Smooth muscle cell of the brain vasculature (primary cell): Measurements from ENCODE around the gene RREB1.

Experiments used
- DNase-seq: peaks from one replicate; pipeline ENCODE4 v3.0.0-alpha.2; 2012; ENCODE audit warnings: low read depth, low spot score

The RREB1 gene

DNA sequence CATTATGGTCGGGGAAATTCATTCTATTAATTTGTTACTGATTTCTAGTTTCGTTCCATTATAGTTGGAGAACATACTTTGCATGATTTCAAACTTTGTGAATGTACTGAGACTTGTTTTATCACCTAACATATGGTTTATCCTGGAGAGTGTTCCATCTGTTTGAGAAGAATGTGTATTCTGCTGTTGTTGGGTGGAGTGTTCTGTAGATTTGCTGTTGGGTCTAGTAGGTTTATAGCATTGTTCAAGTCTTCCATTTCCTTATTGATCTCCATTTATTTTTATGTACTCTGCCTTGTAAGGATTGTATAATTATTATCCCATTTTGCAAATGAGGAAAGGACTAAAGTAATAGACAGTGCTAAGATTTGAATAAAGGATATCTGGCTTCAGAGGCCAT, 85.4 kb downstream of the RREB1 start:
- DNase-seq = no peak

DNA sequence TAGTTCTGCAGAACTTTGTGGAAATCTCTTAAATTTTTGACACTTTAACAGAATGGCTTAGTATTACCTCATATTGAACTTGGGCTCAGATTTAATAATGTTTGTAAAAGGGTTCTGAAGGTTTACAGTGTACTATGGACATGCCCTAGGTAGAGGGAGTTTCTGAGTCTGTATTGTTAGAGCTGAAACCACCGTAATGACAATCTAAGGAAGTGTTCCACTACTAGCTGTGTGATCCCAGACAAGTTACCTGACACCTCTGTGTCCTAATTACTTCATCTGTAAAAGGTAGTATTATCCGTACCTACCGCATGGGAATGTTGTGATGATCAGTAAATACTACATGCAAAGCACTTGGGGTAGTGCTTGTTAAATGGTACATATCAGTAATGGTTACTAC, 86.9 kb downstream of the RREB1 start:
- no peak for DNase-seq

DNA sequence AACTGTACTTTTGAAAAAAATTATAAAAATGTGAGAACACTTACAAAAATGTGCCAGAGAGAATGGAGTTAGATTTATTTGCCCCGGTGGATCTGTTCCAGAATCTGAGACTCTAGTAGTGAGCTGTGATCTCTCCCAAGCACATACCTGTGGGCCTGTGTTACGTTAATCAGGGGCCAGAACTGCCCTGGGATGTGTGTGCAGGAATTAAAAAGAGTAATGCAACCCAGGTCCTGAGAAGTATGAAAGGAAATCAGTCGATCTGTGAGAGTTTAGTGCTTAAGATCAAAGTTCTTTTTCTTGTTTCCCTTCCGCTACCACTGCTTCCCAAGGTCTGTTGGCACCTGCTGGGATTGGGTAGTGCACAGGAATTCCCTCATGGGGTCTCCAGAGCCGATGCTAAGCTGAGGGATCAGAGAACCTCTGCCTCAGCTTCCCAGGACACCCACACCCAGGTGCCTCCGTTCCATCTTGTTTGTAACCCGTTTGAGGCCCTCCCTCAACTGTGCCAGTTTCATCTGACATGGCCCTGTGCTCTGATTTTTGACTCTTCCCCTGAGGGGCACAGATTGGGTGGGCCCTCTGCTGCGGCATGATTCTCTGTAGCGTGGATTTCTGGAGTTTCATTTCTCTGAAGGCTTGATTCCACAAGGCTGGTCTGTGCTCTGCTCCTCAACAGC, 87.7 kb downstream of the RREB1 start:
- DNase-seq = no peak

DNA sequence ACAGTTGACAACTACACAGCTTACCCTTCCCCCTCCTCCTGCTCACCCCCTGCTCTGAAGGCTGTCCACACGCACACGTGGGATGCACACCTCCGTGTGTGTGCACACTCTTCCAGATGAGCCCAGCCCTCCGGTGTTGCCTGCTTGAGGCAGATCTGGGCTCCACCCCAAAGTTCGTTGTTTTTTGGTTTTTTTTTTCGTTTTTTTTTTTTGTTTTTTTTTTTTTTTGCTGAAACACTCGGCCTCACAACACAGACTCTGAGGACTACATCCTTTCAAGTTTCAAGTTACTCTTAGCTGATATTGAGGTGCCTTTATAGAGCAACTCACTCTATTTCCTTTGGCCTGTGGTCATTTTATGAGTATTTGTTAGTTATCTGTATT, 88.2 kb downstream of the RREB1 start:
- no peak for DNase-seq

GRCh38 chr6:7196685-7197283, 89.0 kb downstream of the RREB1 start:
- no peak for DNase-seq

DNA sequence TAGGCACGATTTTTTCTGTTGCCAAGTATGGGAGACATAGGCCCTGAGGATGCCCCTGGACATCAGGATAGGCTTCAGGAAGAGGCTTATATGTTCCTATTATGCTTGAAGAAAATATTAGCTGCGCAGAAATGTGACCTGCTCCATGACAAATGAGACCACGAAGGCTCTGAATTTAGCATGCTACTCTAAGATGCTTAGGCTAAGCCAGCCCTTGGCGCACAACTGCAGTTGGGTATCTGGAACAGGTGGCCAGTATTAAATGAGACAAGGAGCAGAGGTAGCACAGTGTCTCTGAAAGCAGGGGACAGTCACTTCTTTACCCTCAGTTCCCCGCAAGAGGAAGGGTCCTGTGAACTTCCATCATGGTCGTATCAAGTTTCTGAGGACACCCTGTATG, 90.0 kb downstream of the RREB1 start:
- no peak for DNase-seq

GRCh38 chr6:7198833-7199800, 91.4 kb downstream of the RREB1 start:
- DNase-seq = no peak

GRCh38 chr6:7200598-7201443, 93.1 kb downstream of the RREB1 start:
- no peak for DNase-seq

- no peak for DNase-seq
Measured at GRCh38 chr6:7201444-7201731, 93.6 kb downstream of the RREB1 start.

- no peak for DNase-seq
Measured at GRCh38 chr6:7201732-7202541, 94.2 kb downstream of the RREB1 start.

GRCh38 chr6:7202950-7203349, 95.2 kb downstream of the RREB1 start:
- no peak for DNase-seq

- DNase-seq = no peak
Measured at GRCh38 chr6:7203939-7204338, 96.2 kb downstream of the RREB1 start.

DNA sequence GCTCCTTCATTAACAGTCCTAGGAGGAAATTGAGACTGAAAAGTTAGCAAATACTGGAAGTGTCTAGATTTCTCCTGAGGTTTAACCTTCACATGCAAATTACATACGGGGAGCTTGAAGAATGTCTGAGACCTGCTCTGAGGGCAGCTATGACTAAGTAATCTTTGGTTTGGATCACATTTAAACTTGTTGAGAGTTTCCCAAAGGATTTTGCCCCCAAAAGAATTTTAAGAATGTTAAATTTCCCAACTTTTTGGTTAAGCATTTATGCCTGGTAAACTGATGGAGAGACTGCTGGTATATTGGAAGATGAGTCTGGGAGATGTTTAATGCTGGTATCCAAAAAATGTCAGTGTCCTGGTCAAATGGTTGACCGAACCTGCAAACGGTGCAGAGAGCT, 97.0 kb downstream of the RREB1 start:
- DNase-seq = no peak

DNA sequence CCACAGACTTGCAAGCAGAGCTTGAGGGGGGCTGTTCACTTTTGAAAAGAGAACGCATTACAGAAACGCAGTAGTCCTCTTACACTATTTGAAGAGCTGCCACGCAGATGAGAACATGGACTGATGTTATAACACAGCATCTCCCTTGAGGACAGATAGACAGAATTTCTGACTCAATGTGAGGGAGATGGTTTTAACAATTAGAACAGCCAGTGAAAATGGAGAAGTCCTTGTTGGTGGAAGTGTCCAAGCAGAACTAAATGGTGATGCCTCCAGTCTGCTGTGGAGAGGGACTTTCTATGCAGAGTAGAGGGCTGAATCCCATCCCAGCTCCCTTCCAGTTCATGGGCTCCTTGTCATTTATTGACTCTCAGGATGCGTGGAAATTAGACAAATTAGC, 100.0 kb downstream of the RREB1 start:
- no peak for DNase-seq

DNA sequence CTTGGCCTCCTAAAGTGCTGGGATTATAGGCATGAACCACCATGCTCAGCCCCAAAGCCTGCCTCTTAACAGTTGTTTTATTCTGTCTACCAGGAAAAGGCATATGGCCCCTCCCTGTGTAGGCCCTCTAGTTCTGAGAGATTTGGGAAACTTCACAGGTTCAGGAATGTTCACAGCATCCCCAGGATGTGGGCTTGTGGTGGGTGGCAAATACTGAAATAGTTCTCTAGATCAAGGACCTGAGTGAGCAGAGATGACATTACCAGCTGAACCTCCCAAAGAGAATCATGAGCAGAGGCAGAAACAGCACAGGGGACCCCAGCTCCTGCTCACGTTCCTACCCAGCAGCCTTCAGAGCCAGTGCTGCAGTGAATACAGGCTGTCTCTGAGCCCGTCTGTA, 105.7 kb downstream of the RREB1 start:
- no peak for DNase-seq

DNA sequence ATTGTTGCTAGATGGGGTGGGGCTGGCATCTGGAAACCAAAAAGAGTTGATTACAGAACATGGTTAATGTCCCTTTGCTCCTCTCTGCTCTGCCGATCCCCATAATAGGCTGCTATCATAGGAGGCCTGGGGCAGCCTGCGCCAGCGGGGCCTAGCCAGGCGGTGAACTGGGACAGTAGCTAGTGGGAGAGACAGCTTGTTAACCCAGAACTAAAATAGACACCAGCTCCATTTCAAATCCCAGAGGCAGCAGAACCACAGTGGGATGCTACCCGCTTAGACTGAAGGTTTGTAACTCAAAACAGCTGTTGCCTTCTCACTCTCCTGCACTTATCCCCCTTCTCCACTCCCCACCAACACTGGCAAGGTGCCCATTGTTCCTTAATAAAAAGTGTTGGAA, 106.7 kb downstream of the RREB1 start:
- DNase-seq = no peak

DNA sequence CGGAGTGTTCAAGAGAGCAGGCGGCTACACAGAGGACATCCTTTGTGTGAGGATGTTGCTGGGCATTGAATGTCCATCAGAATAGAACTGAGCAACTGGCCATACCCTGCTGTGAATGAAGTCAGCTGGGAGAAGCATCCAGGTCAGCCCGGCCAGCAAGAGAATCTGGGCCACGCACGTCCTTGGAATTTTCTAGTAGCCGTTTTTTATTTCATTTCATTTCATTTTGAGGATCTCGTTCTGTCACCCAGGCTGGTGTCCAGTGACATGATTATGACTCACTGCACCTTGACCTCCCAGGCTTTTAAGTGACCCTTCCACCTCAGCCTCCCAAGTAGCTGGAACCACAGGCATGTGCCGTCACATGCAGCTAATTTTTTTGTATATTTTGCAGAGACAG, 107.4 kb downstream of the RREB1 start:
- no peak for DNase-seq

DNA sequence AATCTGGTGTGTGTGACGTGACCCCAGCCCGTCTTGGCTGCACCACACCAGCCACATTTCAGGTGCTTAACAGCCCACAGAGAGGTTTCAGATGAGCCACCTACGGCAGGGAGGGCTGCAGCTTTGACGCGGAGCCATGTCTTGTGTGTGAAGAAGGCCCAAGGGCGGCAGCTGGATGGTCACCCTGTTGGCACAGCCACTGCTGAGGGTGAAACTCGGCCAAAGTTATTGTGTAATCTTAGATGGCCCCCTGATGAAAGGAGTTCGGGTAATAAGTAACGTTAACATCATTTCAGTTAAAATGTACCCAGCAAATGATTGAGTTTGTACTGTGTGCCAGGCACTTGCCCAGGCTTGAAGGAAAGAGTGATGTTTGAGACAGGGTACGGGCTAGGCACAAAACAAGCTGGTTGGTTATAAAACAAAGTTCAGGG, 108.1 kb downstream of the RREB1 start:
- no peak for DNase-seq

DNA sequence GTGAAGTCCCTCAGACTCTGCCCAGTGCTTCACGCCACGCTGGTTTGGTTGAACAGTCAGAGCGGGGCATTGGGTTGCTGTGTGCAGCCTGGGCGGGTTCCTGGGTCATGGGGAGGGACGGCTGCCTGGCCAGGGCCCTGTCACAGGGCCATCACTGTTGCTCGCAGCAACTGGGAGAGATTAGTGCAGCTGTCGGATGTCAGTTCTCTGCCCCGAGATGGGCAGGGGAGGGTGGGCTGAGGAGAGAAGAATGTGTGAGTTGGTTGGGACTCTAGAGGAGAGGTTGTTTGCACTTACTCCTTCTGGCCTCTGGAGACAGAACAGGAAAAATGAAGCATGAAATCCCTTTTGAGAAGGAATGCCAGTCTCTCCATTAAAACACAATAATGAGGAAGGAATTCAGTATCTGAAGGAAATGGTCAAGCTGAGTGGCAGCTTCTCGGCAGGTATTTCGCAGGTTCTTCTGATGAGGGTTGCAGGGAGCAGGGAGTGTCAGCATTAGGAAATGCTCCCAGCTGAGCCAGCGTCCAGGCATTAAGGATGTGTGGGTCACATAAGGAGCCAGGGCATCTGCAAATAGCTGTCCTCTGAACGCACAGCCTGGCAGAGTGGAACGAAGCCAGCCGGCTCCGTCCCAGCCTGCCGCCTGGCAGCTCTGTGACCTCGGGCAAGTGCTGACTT, 109.3 kb downstream of the RREB1 start:
- no peak for DNase-seq

GRCh38 chr6:7218406-7218988, 110.7 kb downstream of the RREB1 start:
- DNase-seq = no peak
